Transverse colon (tissue), 4 donors: ENCODE measurements around the gene TMEM178B. TPM values are rescaled to one million over a fixed set of nuclear protein-coding genes. Genes with fewer than 3 reads are reported as not detected.

Experiments used
- DNase-seq: peaks from one replicate; pipeline ENCODE4 v3.0.0-alpha.2; 2019
- H3K27ac ChIP-seq, 4 donors: fragments of 200-600 bp; sonication (generic); 2 replicates each; pipeline ENCODE4 v1.5.1; 2016 to 2018; ENCODE audit warnings: inconsistent platforms in 4 of 4
- H3K27me3 ChIP-seq: fragments of 200-600 bp; sonication (generic); 2 replicates; pipeline ENCODE4 v1.5.1; 2017; ENCODE audit warnings: inconsistent platforms
- H3K36me3 ChIP-seq, 4 donors: fragments of 200-600 bp; sonication (generic); 2 replicates each; pipeline ENCODE4 v1.5.1; 2017 to 2019; ENCODE audit warnings: inconsistent platforms in 4 of 4
- H3K4me1 ChIP-seq, 4 donors: fragments of 200-600 bp; sonication (generic); 2 replicates each; pipeline ENCODE4 v1.5.1; 2017 to 2020; ENCODE audit warnings: inconsistent platforms in 4 of 4
- H3K4me3 ChIP-seq, 4 donors: fragments of 200-600 bp; sonication (generic); 1 replicate in 1 of 4; 2 replicates in 3 of 4; pipeline versions ENCODE4 v1.5.1 to v1.6.1; 2017 to 2019; ENCODE audit warnings: inconsistent platforms in 4 of 4
- H3K9me3 ChIP-seq, 2 donors: fragments of 200-600 bp; sonication (generic); 2 replicates each; pipeline ENCODE4 v1.5.1; 2017 to 2019; ENCODE audit warnings: inconsistent platforms in 2 of 2
- EP300 ChIP-seq: sonication (generic); formaldehyde crosslinking; IDR thresholded peaks from one replicate; pipeline ENCODE4 v1.6.1; 2017; ENCODE audit warnings: antibody characterized with exemption, low read depth
- POLR2A ChIP-seq: fragments of 450-650 bp; IDR thresholded peaks from one replicate; pipeline ENCODE4 v1.6.1; 2016; ENCODE audit warnings: antibody characterized with exemption, mild to moderate bottlenecking, moderate library complexity
- POLR2AphosphoS5 ChIP-seq, 3 donors: sonication (generic); formaldehyde crosslinking; IDR thresholded peaks; one replicate each; pipeline ENCODE4 v1.6.1; 2016; ENCODE audit warnings: antibody characterized with exemption in 3 of 3
- WGBS, 2 donors: methylation state at CpG; one replicate each; pipeline ENCODE4 v1.1.5; 2018; ENCODE audit warnings: low coverage in 1 of 2; 5-methylcytosine and 5-hydroxymethylcytosine counted together
- in situ Hi-C, 4 donors: fragments of 200-750 bp; cut with MboI; loops; one replicate each; pipeline versions ENCODE4 v1.15.0 to v1.15.1; 2017; ENCODE audit warnings: low sequenced_read_pairs in 3 of 4, low pct_ligation_motif_present in 1 of 4, low pct_unique_long_range_greater_than_20kb in 1 of 4
- intact Hi-C: fragments of 100-400 bp; cut with DNase I; formaldehyde crosslinking; loops from one replicate; pipeline ENCODE4 v1.15.1; 2023; ENCODE audit warnings: low total_unique reads
- total RNA-seq, 4 donors: library from RNA; depleted of rRNA; stranded (reverse); fragments of >200 nt; gene quantifications; one replicate each; pipeline ENCODE4 v1.1.0, GENCODE V29; 2016
- TF ChIP-seq, protein P1 (sequence below), 5 experiments: fragments of 200-600 bp in 3 of 5; fragments of 450-650 bp in 2 of 5; sonication (generic) in 3 of 5; IDR thresholded peaks; 1 replicate in 2 of 5; 2 replicates in 3 of 5; pipeline ENCODE4 v1.5.1; 2016 to 2017; ENCODE audit warnings: antibody characterized with exemption in 5 of 5, inconsistent platforms in 3 of 5, mild to moderate bottlenecking in 2 of 5, moderate library complexity in 1 of 5

The TMEM178B gene
- total RNA-seq, 4 donors from 2014 or later, result 0.32 to 0.82 (median 0.39) TPM

DNA sequence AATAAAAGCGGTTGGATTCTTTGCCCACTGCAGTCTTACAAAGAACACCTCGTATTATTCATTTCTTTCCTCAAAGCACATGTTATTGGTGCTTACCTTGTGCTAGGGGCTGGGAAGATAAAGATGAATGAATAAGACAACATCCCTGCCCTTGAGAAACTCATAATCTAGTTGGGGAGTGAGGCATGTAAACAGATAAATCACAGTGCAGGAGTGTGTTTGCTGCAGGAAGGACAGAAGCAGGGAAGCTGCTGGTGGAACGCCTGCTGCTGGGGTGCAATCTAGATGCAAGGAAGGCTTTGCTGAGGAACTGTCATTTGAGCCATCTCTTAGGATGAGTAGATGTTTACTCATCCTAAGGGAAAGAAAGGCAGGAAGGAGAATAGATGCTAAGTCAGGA lies 135.6 kb downstream of the TMEM178B start:
- TF ChIP-seq POLR2A (no peak), EP300 (no peak), POLR2AphosphoS5 (IDR thresholded peaks at IDR 0.05) (no peak)
- TF ChIP-seq, protein P1, sequence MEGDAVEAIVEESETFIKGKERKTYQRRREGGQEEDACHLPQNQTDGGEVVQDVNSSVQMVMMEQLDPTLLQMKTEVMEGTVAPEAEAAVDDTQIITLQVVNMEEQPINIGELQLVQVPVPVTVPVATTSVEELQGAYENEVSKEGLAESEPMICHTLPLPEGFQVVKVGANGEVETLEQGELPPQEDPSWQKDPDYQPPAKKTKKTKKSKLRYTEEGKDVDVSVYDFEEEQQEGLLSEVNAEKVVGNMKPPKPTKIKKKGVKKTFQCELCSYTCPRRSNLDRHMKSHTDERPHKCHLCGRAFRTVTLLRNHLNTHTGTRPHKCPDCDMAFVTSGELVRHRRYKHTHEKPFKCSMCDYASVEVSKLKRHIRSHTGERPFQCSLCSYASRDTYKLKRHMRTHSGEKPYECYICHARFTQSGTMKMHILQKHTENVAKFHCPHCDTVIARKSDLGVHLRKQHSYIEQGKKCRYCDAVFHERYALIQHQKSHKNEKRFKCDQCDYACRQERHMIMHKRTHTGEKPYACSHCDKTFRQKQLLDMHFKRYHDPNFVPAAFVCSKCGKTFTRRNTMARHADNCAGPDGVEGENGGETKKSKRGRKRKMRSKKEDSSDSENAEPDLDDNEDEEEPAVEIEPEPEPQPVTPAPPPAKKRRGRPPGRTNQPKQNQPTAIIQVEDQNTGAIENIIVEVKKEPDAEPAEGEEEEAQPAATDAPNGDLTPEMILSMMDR (IDR thresholded peaks at IDR 0.05), result no peak
- no peak overlapping the region for H3K4me3 ChIP-seq
- no peaks in the 10 kb centered on the region for H3K36me3 ChIP-seq
- H3K4me1 ChIP-seq, result no peaks in the 10 kb centered on the region
- no peaks in the 10 kb centered on the region for H3K9me3 ChIP-seq
- no peak for DNase-seq
- WGBS, 2 donors, result 61 to 68% methylated on average over 3 of the region's 3 CpGs
- in situ Hi-C loops, result no loop called here
- intact Hi-C loops, result no loop called here
- H3K27ac ChIP-seq, result no peak overlapping the region
- H3K27me3 ChIP-seq, result no peaks in the 10 kb centered on the region

DNA sequence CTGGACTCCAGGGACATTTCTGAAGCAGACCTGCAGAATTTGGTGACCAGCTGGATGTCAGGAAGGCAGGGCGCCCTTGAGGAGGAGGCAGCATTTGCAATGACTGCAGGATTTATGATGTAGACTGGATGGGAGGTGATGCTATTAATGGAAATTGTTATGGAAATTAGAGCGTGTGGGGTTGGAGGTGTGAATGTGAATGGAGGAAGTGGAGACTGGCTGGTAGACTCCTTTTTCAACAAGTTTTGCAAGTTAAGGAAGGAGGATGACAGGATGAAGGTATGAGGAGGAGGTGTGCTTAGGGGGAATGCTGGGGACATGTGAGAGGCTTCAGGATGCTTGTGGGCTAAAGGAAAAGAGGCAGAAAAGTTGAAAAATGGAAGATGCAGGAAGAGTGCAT lies 137.0 kb downstream of the TMEM178B start:
- 23 to 50% methylated on average over 2 of the region's 2 CpGs for WGBS, 2 donors
- in situ Hi-C loops, result no loop called here

DNA sequence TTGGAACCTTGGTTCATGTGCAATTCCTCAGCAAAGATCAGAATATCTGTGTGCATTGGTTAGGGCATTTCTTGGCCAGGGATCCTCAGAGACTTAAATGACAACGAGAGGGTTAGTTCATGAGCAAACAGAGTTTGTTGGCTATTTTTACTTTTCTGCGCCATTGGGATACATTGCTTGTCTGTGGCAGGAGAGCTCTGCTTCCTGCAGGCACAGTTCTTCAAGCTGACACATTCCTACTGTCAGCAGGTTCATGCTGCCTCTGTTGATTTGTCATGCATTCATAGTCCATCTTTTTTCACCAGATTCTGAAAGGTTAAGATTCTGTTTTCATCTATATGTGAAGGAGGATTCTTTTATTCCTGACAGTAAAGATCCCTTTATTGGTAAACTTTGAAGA lies 139.4 kb downstream of the TMEM178B start:
- WGBS, 2 donors, result 80 to 82% methylated on average over 2 of the region's 2 CpGs
- Histone ChIP-seq H3K36me3 (no peaks in the 10 kb centered on the region), H3K9me3 (no peaks in the 10 kb centered on the region), H3K27me3 (no peaks in the 10 kb centered on the region), H3K27ac (no peak overlapping the region), H3K4me1 (no peaks in the 10 kb centered on the region), H3K4me3 (no peak overlapping the region)
- no peak for DNase-seq
- intact Hi-C loops (no loop called here), in situ Hi-C loops (no loop called here)
- no peak for TF ChIP-seq POLR2A
- TF ChIP-seq POLR2AphosphoS5 (IDR thresholded peaks at IDR 0.05), result no peak
- no peak for TF ChIP-seq EP300
- TF ChIP-seq, protein P1 (IDR thresholded peaks at IDR 0.05), result no peak

More for the DNA sequence above, 137.0 kb downstream of the TMEM178B start:
- Histone ChIP-seq H3K4me1 (no peaks in the 10 kb centered on the region), H3K36me3 (no peaks in the 10 kb centered on the region), H3K27ac (no peak overlapping the region), H3K9me3 (no peaks in the 10 kb centered on the region), H3K4me3 (no peak overlapping the region), H3K27me3 (no peaks in the 10 kb centered on the region)
- intact Hi-C loops, result no loop called here
- TF ChIP-seq POLR2AphosphoS5 (IDR thresholded peaks at IDR 0.05) (no peak), EP300 (no peak), POLR2A (no peak)
- TF ChIP-seq, protein P1 (IDR thresholded peaks at IDR 0.05), result no peak
- DNase-seq, result no peak

DNA sequence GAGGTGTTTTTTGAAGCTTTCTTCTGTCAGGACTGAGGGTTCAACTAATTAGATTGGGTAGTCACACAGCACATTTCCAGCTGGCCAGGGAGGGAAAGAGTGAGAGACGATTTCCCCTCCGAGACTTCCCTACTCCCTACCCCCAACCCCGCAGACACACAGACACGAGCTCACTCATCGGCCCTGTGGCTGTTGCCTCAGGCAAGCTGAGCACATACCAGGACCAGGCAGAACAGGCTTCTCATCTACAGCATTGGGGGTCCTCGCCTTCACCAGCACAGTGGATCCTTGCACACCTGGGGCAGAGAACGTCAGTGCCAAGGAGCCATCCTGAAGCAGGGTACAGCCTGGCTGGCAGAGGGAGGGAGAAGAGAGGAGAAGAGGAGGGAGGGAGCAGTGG lies 144.1 kb downstream of the TMEM178B start:
- intact Hi-C loops (no loop called here), in situ Hi-C loops (no loop called here)
- H3K4me3 ChIP-seq, result no peak overlapping the region
- H3K4me1 ChIP-seq, result no peaks in the 10 kb centered on the region
- H3K27ac ChIP-seq, result no peak overlapping the region
- no peaks in the 10 kb centered on the region for H3K9me3 ChIP-seq
- no peak for TF ChIP-seq POLR2AphosphoS5 (IDR thresholded peaks at IDR 0.05)
- TF ChIP-seq, protein P1 (IDR thresholded peaks at IDR 0.05), result no peak
- TF ChIP-seq POLR2A, result no peak
- TF ChIP-seq EP300, result no peak
- WGBS, 2 donors, result 53 to 72% methylated on average over 2 to 7 of the region's 7 CpGs
- no peak for DNase-seq
- no peaks in the 10 kb centered on the region for H3K36me3 ChIP-seq
- H3K27me3 ChIP-seq, result no peaks in the 10 kb centered on the region
